HEK293T (cell line): ENCODE results near the gene PDZD2.

Experiments
- CTCF ChIA-PET: fragments of 350-600 bp; formaldehyde crosslinking; extraction: SDS; loops from one replicate; lab custom pipeline; 2021; ENCODE audit warnings: antibody characterized with exemption, inconsistent platforms; lab: Yijun Ruan, JAX
- POLR2A ChIA-PET: fragments of 350-600 bp; formaldehyde crosslinking; extraction: SDS; loops from one replicate; lab custom pipeline; 2020; ENCODE audit warnings: antibody characterized with exemption, inconsistent platforms; lab: Yijun Ruan, JAX
- DNase-seq: peaks from one replicate; pipeline ENCODE4 v3.0.0; 2012; ENCODE audit warnings: mixed read lengths; ENCODE audit errors: extremely low spot score
- ARNT ChIP-seq: fragments of 450-650 bp; IDR thresholded peaks from 2 replicates; pipeline ENCODE4 v1.6.1; 2017; ENCODE audit warnings: mild to moderate bottlenecking
- BHLHE40 ChIP-seq: fragments of 450-650 bp; IDR thresholded peaks from 2 replicates; pipeline ENCODE4 v1.6.1; 2016; ENCODE audit warnings: mild to moderate bottlenecking, moderate library complexity, borderline replicate concordance
- CTBP1 ChIP-seq: fragments of 450-650 bp; IDR thresholded peaks from 2 replicates; pipeline ENCODE4 v1.6.1; 2016; ENCODE audit warnings: borderline replicate concordance
- ELF4 ChIP-seq: fragments of 450-650 bp; IDR thresholded peaks from 2 replicates; pipeline ENCODE4 v1.6.1; 2017; ENCODE audit warnings: antibody characterized with exemption
- FOXA1 ChIP-seq: fragments of 450-650 bp; IDR thresholded peaks from 2 replicates; pipeline ENCODE4 v1.6.1; 2016; ENCODE audit warnings: mild to moderate bottlenecking
- FOXK2 ChIP-seq: fragments of 450-650 bp; IDR thresholded peaks from 2 replicates; pipeline ENCODE4 v1.6.1; 2016; ENCODE audit warnings: mild to moderate bottlenecking
- FOXM1 ChIP-seq: fragments of 450-650 bp; IDR thresholded peaks from 2 replicates; pipeline ENCODE4 v1.6.1; 2017; ENCODE audit warnings: mild to moderate bottlenecking, borderline replicate concordance
- HDGF ChIP-seq: fragments of 450-650 bp; IDR thresholded peaks from 2 replicates; pipeline ENCODE4 v1.6.1; 2017; ENCODE audit warnings: antibody characterized with exemption, borderline replicate concordance
- L3MBTL2 ChIP-seq: fragments of 450-650 bp; conservative IDR thresholded peaks from 2 replicates; pipeline ENCODE4 v1.6.1; 2016; ENCODE audit warnings: mild to moderate bottlenecking
- LEF1 ChIP-seq: fragments of 450-650 bp; IDR thresholded peaks from 2 replicates; pipeline ENCODE4 v1.6.1; 2017; ENCODE audit warnings: mild to moderate bottlenecking, borderline replicate concordance
- NFRKB ChIP-seq: fragments of 450-650 bp; IDR thresholded peaks from 2 replicates; pipeline ENCODE4 v1.6.1; 2016; ENCODE audit warnings: mild to moderate bottlenecking, moderate library complexity
- PKNOX1 ChIP-seq: fragments of 450-650 bp; IDR thresholded peaks from 2 replicates; pipeline ENCODE4 v1.6.1; 2016
- SP1 ChIP-seq: fragments of 450-650 bp; IDR thresholded peaks from 2 replicates; pipeline ENCODE4 v1.6.1; 2017
- SUZ12 ChIP-seq: fragments of 450-650 bp; IDR thresholded peaks from 2 replicates; pipeline ENCODE4 v1.6.1; 2016; ENCODE audit warnings: mild to moderate bottlenecking
- TARDBP ChIP-seq: fragments of 450-650 bp; IDR thresholded peaks from 2 replicates; pipeline ENCODE4 v1.6.1; 2016
- ZNF384 ChIP-seq: fragments of 450-650 bp; IDR thresholded peaks from 2 replicates; pipeline ENCODE4 v1.6.1; 2016

PDZD2 gene

GRCh38 chr5:32087086-32088082 is 448.5 kb downstream of the PDZD2 start:
- ChIA-PET CTCF (no interaction called here), POLR2A (no interaction called here)
- TF ChIP-seq ZNF384, result no peak
- no peak for TF ChIP-seq FOXM1
- DNase-seq, result no peak

- DNase-seq, result no peak
- POLR2A ChIA-PET, result no interaction called here
- TF ChIP-seq PKNOX1 (no peak), ARNT (no peak), HDGF (no peak), SP1 (no peak), TARDBP (no peak), CTBP1 (no peak), ELF4 (no peak), LEF1 (no peak), L3MBTL2 (no peak), BHLHE40 (no peak), FOXM1 (no peak), NFRKB (no peak), FOXK2 (no peak), FOXA1 (no peak), SUZ12 (no peak)
- CTCF ChIA-PET, result no interaction called here
Observed at GRCh38 chr5:32088214-32088613, 449.3 kb downstream of the PDZD2 start.

- no peak for DNase-seq
- POLR2A ChIA-PET, result no interaction called here
- CTCF ChIA-PET, result interaction anchor here (1.6 kb wide), 1 partner anchor 12 kb away, joined by 5 read pairs; no protein-coding TSS in a partner anchor
- TF ChIP-seq CTBP1 (no peak), SUZ12 (no peak), HDGF (no peak), FOXM1 (no peak), FOXK2 (no peak), ZNF384 (no peak), TARDBP (no peak), PKNOX1 (no peak), ARNT (no peak), BHLHE40 (no peak), L3MBTL2 (no peak), FOXA1 (no peak), LEF1 (no peak)
Observed at GRCh38 chr5:32089146-32090000, 450.4 kb downstream of the PDZD2 start.

GRCh38 chr5:32090026-32090754 is 451.3 kb downstream of the PDZD2 start:
- ChIA-PET CTCF (interaction anchor here (0.5 to 1.6 kb wide), 4 partner anchors 8 to 54 kb away, joined by 3 to 8 read pairs (median 5); no protein-coding TSS in a partner anchor), POLR2A (no interaction called here)
- DNase-seq, result no peak
- TF ChIP-seq TARDBP, result no peak
- TF ChIP-seq L3MBTL2, result no peak
- TF ChIP-seq FOXM1, result no peak
- no peak for TF ChIP-seq CTBP1
- no peak for TF ChIP-seq SUZ12
- TF ChIP-seq FOXA1, result no peak
- TF ChIP-seq FOXK2, result no peak
- no peak for TF ChIP-seq NFRKB
- TF ChIP-seq LEF1, result no peak
- no peak for TF ChIP-seq HDGF
- no peak for TF ChIP-seq SP1
- TF ChIP-seq BHLHE40, result no peak
- TF ChIP-seq ARNT, result no peak
- TF ChIP-seq ELF4, result no peak
- TF ChIP-seq PKNOX1, result no peak
- no peak for TF ChIP-seq ZNF384

GRCh38 chr5:32090755-32091128 is 451.8 kb downstream of the PDZD2 start:
- ChIA-PET CTCF (interaction anchor here (0.6 to 1.6 kb wide), 3 partner anchors 9 to 16 kb away, joined by 5 to 8 read pairs (median 5); no protein-coding TSS in a partner anchor), POLR2A (no interaction called here)
- TF ChIP-seq ZNF384, result no peak
- no peak for TF ChIP-seq TARDBP
- no peak for TF ChIP-seq L3MBTL2
- TF ChIP-seq ELF4, result no peak
- TF ChIP-seq SUZ12, result no peak
- TF ChIP-seq FOXK2, result no peak
- TF ChIP-seq ARNT, result no peak
- no peak for TF ChIP-seq NFRKB
- TF ChIP-seq LEF1, result no peak
- TF ChIP-seq HDGF, result no peak
- no peak for TF ChIP-seq CTBP1
- no peak for TF ChIP-seq BHLHE40
- no peak for DNase-seq
